GM19239 (cell line): ENCODE measurements around the gene ANTXRL.
"Not testable (repeated sequence)": the region's sequence is repeated elsewhere in the genome, so short reads cannot be mapped to it uniquely, and the experiment has no call there.

Experiments used
- DNase-seq: peaks from one replicate; pipeline ENCODE4 v3.0.0; 2011; ENCODE audit warnings: low spot score; ENCODE audit not compliant: insufficient read length
- FAIRE-seq: peaks from 2 replicates; lab custom pipeline; 2011; peaks lifted over from hg19 to GRCh38; lab: Jason Lieb, UNC

The ANTXRL gene

DNA sequence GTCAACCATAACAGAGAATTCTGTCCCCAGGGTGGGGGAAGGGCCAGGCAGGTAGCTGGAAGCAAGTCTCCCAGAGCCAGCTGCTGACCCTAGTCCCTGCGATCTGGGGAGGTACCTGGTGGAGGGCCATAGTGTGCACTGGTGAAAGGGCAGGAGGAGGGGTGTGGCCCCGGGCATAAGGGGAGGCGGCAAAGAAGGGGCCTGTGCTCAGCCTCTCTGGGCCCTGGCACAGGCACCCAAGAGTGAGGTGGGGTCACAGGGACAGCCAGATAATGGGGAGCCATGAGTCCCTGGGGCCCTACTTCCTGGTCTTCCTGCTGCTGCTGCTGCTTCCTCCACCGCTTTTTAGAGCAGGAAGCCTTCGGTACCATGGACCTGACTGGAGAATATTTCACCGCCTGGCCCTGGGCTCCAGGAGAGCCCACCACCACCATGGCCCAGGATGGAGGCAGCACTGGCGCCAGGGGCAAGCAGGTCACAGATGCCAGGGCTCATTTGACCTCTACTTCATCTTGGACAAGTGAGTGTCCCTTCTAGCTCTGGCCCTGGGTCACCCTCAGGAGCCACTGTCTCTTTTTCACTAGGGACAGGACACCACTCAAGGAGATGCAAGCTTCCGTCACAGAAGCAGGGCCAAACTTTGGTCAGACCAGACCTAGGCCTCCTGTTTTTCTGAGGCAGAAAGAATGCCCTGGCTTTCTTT, at the start of gene ANTXRL:
Gene ANTXRL, plus strand, starts transcription at position 7 of the 703 bp plus-strand sequence. Its CDS starts 266 bp downstream, at position 273.
- FAIRE-seq (no peak), DNase-seq (no peak)

DNA sequence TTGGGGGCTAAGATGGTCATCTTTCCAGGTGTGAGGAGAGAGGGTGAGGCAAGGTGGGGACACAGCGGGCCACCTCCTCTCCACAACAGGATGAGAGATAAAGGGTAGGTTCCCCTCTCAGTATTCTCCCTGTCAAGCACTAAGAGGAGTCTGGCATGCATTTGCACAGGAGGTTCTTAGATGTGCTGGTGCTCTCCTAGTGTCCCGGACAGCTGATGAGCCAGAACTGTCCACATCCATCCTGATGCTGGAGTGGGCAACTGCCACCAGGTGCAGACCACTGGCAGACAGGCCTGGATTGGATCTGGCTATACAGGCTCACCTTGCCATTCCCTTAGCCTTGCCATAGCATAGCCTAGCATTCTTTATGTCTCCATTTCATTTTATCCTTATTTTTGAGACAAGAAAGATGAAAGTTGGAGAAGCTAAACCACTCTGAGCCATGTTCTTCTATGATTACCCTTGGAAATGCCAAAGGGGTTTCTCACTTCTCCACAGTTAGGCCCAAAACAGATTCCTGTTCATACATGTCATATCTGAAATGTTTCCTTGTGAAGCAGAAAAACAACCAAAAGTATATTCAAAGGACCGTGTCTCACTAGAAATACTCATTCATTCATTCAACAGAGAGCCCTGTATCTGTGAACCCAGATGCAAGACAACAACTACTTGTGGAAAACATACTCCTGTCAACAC, 48.8 kb upstream of the ANTXRL start:
- DNase-seq (no peak), FAIRE-seq (no peak)

GRCh38 chr10:46239247-46239646, 47.5 kb upstream of the ANTXRL start:
- no peak for DNase-seq
- no peak for FAIRE-seq

DNA sequence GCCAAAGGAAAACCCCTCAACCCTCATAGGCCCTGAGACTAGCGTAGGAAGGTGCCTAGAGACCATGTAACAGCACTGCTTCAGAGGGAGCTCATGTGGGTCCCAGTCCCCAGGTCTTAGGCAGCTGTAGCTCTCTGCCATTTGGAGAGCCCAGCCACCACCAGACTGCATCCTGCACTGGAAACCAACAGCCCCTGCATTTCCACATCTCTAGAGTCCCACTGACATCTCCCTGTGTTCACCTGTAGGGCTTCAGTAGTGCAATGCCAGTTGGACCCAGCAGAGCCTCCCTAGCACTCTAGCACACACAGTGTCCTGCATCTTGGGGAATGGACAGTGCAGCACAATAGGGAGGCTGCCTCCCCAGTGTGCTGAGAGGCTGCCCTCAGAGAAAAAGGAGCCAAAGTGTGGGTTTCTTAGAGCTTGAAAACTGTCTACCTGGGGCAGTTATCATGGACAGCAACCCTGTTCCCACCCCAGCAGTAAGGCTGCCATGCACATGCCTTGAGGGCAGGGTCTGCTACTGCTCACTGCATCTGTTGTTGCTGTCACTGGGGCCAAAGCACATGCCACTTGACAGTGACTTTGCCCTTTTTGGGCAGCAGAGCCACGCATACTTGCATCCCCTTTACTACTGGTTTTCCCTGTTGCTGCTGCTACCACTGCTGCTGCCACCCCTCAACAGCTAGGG, 46.7 kb upstream of the ANTXRL start:
- FAIRE-seq (no peak), DNase-seq (no peak)

- DNase-seq (no peak), FAIRE-seq (no peak)
These were observed 45.9 kb upstream of the ANTXRL start for GRCh38 chr10:46240684-46241565.

DNA sequence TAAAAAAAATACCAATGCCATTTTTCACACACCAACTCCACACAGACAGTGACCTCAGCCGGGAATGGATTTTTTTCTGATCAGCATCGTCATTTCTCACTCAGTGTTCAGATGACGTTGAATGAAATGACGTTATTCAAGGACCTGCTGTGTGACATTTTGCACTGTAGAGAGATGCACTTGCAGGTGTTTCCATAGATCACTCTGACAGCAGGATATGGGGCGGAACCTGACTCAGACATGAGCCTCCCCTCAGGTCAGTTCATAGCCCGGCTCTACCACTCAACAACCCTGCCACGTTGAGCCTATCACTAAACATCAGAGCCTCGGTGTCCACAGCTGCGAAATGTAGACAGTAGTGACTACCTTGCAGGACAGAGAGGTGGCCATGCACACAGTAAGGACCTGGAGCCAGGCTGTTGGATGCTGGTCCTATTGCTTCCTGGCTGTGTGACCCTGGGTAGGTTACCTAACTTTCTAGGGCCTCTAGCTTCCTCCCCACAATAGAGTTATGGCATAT, 41.4 kb upstream of the ANTXRL start:
- FAIRE-seq (no peak), DNase-seq (no peak)

GRCh38 chr10:46246400-46247180, 40.2 kb upstream of the ANTXRL start:
- DNase-seq, FAIRE-seq: not testable (repeated sequence)

- no peak for DNase-seq
- FAIRE-seq, result no peak
These were observed 39.7 kb upstream of the ANTXRL start for GRCh38 chr10:46247181-46247475.

- FAIRE-seq, result no peak
- DNase-seq, result no peak
These were observed 38.8 kb upstream of the ANTXRL start for GRCh38 chr10:46247808-46248569.

- FAIRE-seq (no peak), DNase-seq (no peak)
These were observed 38.1 kb upstream of the ANTXRL start for GRCh38 chr10:46248651-46249146.

DNA sequence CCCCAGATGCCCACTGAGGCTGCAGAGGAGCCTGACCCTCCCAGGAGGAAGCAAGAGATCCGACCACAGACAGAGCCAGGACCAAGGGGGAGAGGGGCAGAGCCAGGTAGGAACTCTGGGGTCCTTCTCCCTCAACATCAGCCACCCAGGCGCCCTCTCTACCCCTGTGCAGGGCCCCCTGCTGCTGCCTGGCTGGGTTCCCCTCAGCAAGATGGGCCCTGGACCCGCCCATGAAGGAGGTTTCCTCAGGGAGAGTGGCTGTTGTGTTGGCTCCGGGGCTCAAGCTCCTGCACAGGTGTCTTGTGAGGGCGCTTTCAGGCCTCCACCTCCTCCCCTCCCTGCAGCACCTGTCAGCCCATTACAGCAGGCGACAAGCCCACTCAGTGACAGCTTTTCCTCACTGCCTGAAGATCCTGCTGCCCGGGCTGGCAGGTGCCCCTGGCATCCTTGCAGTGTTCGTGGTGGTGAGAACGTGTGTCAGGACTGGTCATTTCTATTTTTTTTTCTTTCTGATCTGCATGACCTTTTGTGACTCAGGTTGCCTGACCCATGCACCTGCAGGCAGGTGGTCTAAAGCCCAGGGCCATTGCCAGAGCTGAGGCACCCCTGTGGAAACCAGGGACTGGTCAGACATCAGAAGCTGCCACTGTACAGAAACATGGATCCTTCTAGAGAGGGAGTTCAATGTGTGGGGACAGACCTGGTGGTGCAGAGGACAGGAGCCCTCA, 37.0 kb upstream of the ANTXRL start:
- FAIRE-seq, DNase-seq: not testable (repeated sequence)

- FAIRE-seq (no peak), DNase-seq (no peak)
These were observed 36.3 kb upstream of the ANTXRL start for GRCh38 chr10:46250481-46250880.

GRCh38 chr10:46250898-46251856, 35.6 kb upstream of the ANTXRL start:
- no peak for DNase-seq
- no peak for FAIRE-seq

DNA sequence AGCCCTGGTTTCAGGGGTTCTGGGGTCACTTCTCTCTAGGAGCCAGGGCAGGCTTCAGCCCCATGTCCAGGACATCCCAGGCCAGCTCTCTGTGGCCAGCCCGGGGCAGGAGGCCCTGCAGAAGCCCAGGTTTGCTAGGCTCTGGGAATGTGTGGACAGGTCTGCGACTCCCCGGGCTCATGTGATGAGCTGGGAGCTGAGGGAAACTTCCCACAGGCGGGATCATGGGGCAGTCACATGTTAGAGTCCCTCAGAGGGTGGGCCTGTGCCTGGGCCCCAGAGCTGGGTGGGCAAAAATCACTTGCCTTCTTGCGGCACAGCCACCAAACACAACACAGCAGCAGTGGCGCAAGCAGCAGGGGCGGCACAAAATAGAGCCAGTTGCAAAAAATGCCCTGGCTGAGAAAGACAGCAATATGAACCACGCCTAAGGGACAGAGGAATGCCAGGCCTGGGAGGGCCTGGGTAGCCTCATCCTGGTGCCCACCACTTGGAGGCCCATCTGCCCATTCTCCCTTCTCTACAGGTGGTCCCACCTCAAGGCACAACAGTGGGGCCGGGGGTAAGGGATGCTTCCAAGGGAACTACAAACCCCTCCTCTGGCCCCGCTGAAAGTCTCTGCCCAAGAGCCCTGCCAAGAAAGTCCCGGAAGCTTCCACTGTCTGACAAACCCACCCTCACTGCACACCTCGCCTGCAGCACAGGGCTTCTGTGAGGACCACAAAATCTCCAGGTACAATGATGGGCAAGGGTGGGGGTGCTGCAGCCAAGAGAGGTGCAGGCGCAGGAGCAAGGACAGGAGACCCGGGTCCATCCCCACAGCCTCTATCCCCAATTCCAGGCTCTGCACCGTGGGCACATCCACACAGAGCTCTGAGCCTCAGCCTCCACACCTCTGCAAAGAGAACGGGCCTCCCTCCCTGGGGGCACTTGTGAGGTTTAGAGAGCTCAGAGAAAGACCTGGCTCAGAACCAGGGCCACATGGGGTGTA, 34.6 kb upstream of the ANTXRL start:
- no peak for FAIRE-seq
- no peak for DNase-seq
